Lower lobe of right lung (tissue), 2 donors: ENCODE data around the gene PFN1. TPM values are rescaled to one million over a fixed set of nuclear protein-coding genes. Genes with fewer than 3 reads are reported as not detected.
A peak's percentile ranks its signal among the peaks of the same experiment; 100 is the strongest.

Experiments used
- ATAC-seq, 2 donors: fragments of 200-7000 bp; cut with Tn5 transposase; one replicate each; pipeline ENCODE4 v1.9.1; 2020 to 2022; ENCODE audit warnings: mild to moderate bottlenecking in 2 of 2, moderate library complexity in 2 of 2
- DNase-seq: peaks from one replicate; pipeline ENCODE4 v3.0.0-alpha.2; 2020
- H3K27ac ChIP-seq: fragments of 200-600 bp; one replicate; pipeline ENCODE4 v1.8.0; 2022
- H3K27me3 ChIP-seq: fragments of 200-600 bp; one replicate; pipeline ENCODE4 v1.8.0; 2022; ENCODE audit warnings: low read depth
- H3K36me3 ChIP-seq: fragments of 200-600 bp; one replicate; pipeline ENCODE4 v1.8.0; 2022; ENCODE audit warnings: mild to moderate bottlenecking
- H3K4me1 ChIP-seq: fragments of 200-600 bp; one replicate; pipeline ENCODE4 v1.8.0; 2022
- H3K4me3 ChIP-seq: fragments of 200-600 bp; one replicate; pipeline ENCODE4 v1.8.0; 2022; ENCODE audit warnings: mild to moderate bottlenecking
- H3K9me3 ChIP-seq: fragments of 200-600 bp; one replicate; pipeline ENCODE4 v1.8.0; 2022
- intact Hi-C: fragments of 100-400 bp; cut with DNase I; formaldehyde crosslinking; loops from one replicate; pipeline ENCODE4 v1.11.0; 2022
- total RNA-seq: library from RNA; stranded (reverse); fragmentation: NEBNext Ultra II Directional; extraction: Animal tissue kit (Norgen Biotek cat#: 25700); gene quantifications from one replicate; pipeline ENCODE4 v1.2.1, GENCODE V29; 2021
- TF ChIP-seq, protein P1 (sequence below): fragments of 200-600 bp; IDR thresholded peaks from one replicate; pipeline ENCODE4 v1.8.0; 2022; ENCODE audit warnings: antibody characterized with exemption, mild to moderate bottlenecking
- donor health status: DM: no; HTN: yes; CAD: no; lungs with severe emphysema.

The PFN1 gene
- total RNA-seq, 1 donor from 2014 or later: 528 TPM

DNA sequence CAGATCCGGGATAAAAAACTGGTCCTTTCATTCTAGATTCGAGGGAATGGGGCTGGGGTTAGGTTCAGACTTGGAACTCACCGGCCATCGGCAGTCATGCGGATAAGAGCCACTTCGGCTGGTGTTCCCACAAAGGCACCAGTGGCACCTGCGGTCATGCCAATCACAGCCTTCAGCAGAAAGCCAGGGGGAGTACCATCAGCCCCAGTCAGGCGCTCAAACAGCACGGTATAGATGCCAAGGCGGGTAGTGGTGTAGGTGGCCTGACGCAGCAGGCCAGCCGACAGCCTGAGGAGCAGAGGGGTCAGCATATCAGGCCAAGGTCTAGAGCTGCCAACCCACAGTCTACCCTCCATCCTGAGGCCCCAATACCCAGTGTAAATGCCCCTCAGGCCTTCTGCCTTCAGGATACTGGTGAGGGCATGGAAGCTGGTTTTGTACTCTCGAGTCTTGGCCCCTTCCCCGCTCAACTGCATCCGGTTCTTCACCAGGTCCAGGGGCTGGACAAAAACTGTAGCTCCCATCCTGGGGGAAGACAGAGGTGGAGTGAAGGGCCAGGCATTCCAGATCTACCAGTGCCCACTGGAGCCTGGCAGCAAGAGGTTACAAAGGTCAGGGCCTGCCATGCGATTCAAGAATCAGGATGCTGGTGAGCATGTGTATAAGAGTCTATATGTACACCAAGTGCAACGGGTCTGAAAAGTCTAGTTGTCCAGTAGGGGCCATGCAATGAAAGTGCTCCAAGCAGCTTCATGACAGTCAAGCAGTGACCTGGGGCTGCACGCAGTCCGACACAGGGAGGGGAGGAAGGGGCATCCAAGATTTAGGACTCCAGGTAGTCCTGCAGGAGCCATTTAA is 9.4 kb downstream of the PFN1 start:
- TF ChIP-seq, protein P1, sequence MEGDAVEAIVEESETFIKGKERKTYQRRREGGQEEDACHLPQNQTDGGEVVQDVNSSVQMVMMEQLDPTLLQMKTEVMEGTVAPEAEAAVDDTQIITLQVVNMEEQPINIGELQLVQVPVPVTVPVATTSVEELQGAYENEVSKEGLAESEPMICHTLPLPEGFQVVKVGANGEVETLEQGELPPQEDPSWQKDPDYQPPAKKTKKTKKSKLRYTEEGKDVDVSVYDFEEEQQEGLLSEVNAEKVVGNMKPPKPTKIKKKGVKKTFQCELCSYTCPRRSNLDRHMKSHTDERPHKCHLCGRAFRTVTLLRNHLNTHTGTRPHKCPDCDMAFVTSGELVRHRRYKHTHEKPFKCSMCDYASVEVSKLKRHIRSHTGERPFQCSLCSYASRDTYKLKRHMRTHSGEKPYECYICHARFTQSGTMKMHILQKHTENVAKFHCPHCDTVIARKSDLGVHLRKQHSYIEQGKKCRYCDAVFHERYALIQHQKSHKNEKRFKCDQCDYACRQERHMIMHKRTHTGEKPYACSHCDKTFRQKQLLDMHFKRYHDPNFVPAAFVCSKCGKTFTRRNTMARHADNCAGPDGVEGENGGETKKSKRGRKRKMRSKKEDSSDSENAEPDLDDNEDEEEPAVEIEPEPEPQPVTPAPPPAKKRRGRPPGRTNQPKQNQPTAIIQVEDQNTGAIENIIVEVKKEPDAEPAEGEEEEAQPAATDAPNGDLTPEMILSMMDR: no peak
- H3K36me3 ChIP-seq: peaks cover 50% of the 10 kb centered on the region
- H3K4me3 ChIP-seq: peak overlapping the region; percentile 97
- H3K4me1 ChIP-seq: peaks cover 49% of the 10 kb centered on the region
- ATAC-seq (no peak), DNase-seq (no peak)
- intact Hi-C loops: no loop called here
- H3K9me3 ChIP-seq: no peaks in the 10 kb centered on the region
- H3K27me3 ChIP-seq: no peaks in the 10 kb centered on the region
- peak overlapping the region; percentile 90 for H3K27ac ChIP-seq

DNA sequence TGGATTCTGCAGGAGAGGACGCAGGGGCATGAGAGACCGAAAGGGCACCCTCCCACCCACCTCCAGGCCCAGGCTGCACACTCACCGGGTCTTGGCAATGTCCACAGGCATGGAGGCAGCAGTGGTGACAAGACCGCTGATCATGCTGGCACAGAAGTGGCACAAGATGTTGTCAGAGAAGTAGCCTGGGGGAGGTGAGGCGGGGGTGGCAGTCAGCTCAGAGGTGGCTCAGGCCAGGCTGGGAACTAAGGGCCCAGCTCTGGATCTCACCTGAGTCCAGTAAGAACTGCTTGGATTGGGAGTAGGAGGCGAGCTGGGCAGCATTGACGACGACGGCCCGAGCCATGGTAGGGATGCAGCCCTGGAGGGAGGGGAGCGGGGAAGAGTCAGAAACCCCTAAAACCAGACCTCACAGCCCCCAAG is 10.2 kb downstream of the PFN1 start:
- intact Hi-C loops: no loop called here
- no peak overlapping the region for H3K4me3 ChIP-seq
- no peak for DNase-seq
- TF ChIP-seq, protein P1: no peak
- no peak overlapping the region for H3K27ac ChIP-seq
- ATAC-seq: no peak
- H3K27me3 ChIP-seq: no peaks in the 10 kb centered on the region
- H3K36me3 ChIP-seq: peaks cover 41% of the 10 kb centered on the region
- no peaks in the 10 kb centered on the region for H3K9me3 ChIP-seq
- H3K4me1 ChIP-seq: peaks cover 41% of the 10 kb centered on the region

DNA sequence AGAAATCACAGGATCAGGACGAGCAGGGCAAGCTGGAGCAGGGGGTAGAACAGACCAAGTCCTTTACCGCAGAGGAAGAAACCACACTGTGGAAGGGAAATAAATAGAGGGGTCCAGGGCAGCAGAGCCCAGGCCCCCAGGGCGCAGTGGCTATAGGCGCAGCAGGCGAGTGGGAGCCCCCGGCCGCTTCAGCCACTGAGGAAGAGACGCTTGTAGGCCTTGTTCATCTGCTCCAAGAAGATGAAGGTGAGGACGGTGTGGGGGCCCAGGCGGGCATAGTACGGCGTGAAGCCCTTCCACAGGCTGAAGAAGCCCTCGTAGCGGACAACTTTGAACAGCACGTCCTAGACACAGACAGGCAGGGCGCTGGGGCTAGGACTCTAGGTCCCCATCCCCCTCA is 10.8 kb downstream of the PFN1 start:
- no peaks in the 10 kb centered on the region for H3K27me3 ChIP-seq
- H3K4me1 ChIP-seq: peaks cover 37% of the 10 kb centered on the region
- TF ChIP-seq, protein P1: no peak
- H3K9me3 ChIP-seq: no peaks in the 10 kb centered on the region
- no peak for DNase-seq
- no peak overlapping the region for H3K27ac ChIP-seq
- intact Hi-C loops: no loop called here
- H3K4me3 ChIP-seq: no peak overlapping the region
- peaks cover 36% of the 10 kb centered on the region for H3K36me3 ChIP-seq
- ATAC-seq: no peak

DNA sequence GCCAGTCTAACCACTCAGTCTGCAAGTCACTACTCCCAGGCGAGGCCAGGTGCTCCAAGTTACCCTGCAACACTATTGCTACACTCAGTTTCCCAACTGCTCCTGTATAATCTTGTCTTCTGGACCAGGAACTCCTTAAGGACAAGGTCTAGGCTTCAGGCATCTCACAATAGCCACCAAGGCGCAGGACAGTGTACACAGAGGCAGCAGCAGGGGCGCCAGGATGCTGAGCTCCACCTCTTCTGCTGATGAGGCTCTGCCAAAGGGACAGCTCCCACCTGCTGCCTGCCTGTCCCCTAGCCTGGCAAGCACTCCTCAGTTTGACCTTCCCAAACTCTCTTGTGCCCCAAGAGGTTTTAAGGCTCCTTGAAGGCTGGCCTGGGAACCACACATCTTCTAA is 11.9 kb downstream of the PFN1 start:
- TF ChIP-seq, protein P1: no peak
- Histone ChIP-seq H3K4me3 (no peak overlapping the region), H3K9me3 (no peaks in the 10 kb centered on the region), H3K36me3 (peaks cover 28% of the 10 kb centered on the region), H3K27me3 (no peaks in the 10 kb centered on the region), H3K27ac (no peak overlapping the region), H3K4me1 (peaks cover 34% of the 10 kb centered on the region)
- no peak for ATAC-seq
- intact Hi-C loops: no loop called here
- DNase-seq: no peak

DNA sequence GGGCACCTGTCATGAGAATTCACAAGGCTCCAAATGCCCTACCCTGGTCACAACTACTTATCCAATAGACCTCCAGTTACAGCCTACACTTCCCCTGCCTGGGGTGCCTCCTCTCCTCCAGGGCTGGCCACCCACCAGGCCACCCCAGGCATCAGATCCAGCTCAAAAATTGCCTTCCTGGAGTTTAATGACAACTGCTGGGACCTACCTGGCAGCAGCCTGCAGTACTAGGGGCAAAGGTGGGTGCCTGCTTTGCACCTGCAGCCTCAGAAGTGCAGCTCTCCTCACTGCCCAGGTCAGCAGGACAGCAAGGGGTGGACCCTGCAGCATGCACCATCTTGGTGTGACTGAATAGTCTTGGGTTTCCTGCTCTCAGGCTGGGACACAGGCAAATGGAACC is 12.7 kb downstream of the PFN1 start:
- ATAC-seq (no peak), DNase-seq (no peak)
- peaks cover 27% of the 10 kb centered on the region for H3K4me1 ChIP-seq
- H3K27ac ChIP-seq: no peak overlapping the region
- no peaks in the 10 kb centered on the region for H3K27me3 ChIP-seq
- no peaks in the 10 kb centered on the region for H3K9me3 ChIP-seq
- H3K36me3 ChIP-seq: peaks cover 28% of the 10 kb centered on the region
- intact Hi-C loops: no loop called here
- TF ChIP-seq, protein P1: no peak
- no peak overlapping the region for H3K4me3 ChIP-seq
